ENCODE results near the gene CCER1. TPM values are rescaled to one million over a fixed set of nuclear protein-coding genes. Genes with fewer than 3 reads are reported as not detected.
A peak's percentile ranks its signal among the peaks of the same experiment; 100 is the strongest.

The CCER1 gene
- total RNA-seq, 2 donors from 2014 or later = not detected

- intact Hi-C loops (cut with DNase I) = loop anchor here in 1 of 2 donors (10.0 kb wide), 1 partner anchor 374 kb away; no protein-coding TSS in a partner anchor
- DNase-seq (no peak), ATAC-seq (no peak)
These were observed 15.9 kb upstream of the CCER1 start for GRCh38 chr12:90970911-90971310.

DNA sequence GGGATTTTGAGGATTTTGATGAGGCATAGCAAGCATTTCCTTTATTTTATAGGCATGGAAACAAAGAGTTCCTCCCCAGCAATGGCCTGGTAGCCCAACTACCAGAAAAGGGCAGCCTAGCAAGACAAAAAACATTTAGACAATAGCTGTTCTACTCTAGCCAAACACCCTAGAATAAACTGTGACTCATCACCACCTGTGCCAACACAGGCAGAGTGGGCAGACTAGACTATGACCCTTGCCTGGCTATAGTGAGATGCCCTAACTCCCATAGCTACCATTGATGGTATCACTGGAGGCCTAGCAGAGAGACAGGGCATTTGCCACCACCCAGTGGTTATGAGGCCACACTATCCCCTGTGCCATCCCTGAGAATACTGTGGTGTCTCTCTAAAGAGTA is 15.5 kb upstream of the CCER1 start:
- ATAC-seq (no peak), DNase-seq (no peak)
- intact Hi-C loops (cut with DNase I) = loop anchor here in 1 of 2 donors (10.0 kb wide), 1 partner anchor 374 kb away; no protein-coding TSS in a partner anchor

GRCh38 chr12:90969851-90970250 is 14.9 kb upstream of the CCER1 start:
- DNase-seq (no peak), ATAC-seq (no peak)
- intact Hi-C loops (cut with DNase I) = loop anchor here in 1 of 2 donors (10.0 kb wide), 1 partner anchor 375 kb away; no protein-coding TSS in a partner anchor

- no peak for ATAC-seq
- intact Hi-C loops (cut with DNase I) = no loop called here
These were observed 14.4 kb upstream of the CCER1 start for GRCh38 chr12:90969346-90969745.

GRCh38 chr12:90965204-90965603 is 10.2 kb upstream of the CCER1 start:
- no peak for DNase-seq
- intact Hi-C loops (cut with DNase I) = no loop called here
- no peak for ATAC-seq

More at GRCh38 chr12:90969346-90969745, 14.4 kb upstream of the CCER1 start:
- DNase-seq = no peak

- no peak for DNase-seq
- no peak for ATAC-seq
- intact Hi-C loops (cut with DNase I) = no loop called here
These were observed 9.6 kb upstream of the CCER1 start for GRCh38 chr12:90964616-90965015.

DNA sequence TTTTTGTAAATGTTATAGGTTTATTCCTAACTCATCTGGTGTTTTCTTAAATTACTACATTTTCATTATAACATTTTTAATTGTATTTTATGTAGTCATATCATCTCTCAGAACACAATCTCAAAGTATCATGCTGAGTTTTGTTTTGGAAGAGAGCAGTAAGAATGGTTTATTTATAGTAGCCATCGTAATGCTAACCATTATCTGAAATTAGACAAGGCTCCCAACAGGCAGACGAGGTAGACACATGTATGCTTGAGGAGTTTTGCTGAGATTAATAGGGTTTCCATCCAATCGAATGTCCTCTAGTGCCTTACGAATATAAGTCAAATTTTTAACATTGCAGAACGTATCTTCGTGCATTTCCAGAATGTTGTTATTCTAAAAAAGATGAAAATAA is 9.0 kb upstream of the CCER1 start:
- DNase-seq = no peak
- intact Hi-C loops (cut with DNase I) = no loop called here
- ATAC-seq = no peak

- intact Hi-C loops (cut with DNase I) = no loop called here
- ATAC-seq = no peak
- DNase-seq = no peak
These were observed 6.2 kb upstream of the CCER1 start for GRCh38 chr12:90961154-90961553.

DNA sequence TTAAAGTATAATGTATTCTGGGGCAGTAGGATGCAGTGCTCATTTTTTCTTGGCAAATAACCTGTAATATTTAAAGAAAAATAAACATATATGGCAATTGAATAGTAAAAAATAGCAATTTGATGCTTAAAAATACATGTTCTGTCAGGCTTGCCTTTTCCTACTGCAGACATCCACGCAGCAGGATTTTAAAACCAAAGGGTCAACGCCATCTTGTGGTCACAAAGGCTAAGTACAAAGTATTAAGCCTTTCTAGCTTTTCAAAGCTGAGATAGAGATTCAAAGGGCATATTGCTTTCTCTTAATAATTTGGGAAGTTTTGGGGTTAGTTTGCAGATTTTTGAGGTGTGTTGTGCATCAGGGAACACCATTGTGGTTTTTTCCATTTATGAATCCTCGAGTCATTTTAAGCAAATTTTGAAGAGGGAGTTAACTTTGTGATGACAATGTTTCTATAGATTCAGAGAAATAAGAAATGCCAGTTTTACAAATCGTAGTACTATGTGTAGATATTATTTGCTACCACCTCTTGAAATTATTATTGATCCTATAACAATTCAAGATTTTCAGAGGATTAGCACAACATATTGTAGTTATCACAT is 4.7 kb upstream of the CCER1 start:
- intact Hi-C loops (cut with DNase I) = no loop called here
- peak; percentile 63 to 69 for ATAC-seq
- no peak for DNase-seq

DNA sequence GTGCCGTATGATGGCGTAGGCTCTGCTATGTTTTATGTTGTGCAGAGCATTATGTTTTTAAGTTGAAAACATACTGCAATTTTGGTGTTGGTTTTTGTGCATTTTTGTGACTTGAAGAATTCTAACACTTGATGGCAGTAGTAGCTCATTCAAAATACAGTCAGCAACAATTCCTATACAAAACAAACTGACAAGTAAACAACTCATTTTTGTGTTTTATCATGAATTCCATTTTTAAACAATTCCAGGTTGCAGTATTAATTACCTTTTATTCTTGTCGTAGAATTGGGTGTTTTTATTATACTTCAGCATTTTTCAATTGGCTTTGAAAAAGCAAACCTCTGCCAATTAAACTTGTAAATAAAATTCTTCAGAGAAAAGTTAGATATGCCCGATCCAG is 4.1 kb upstream of the CCER1 start:
- no peak for DNase-seq
- no peak for ATAC-seq
- intact Hi-C loops (cut with DNase I) = no loop called here

- ATAC-seq (no peak), DNase-seq (no peak)
- intact Hi-C loops (cut with DNase I) = no loop called here
These were observed 3.4 kb upstream of the CCER1 start for GRCh38 chr12:90958347-90958746.

GRCh38 chr12:90954428-90954827 is 548 bp downstream of the CCER1 start:
- intact Hi-C loops (cut with DNase I) = no loop called here
- DNase-seq (no peak), ATAC-seq (no peak)

- intact Hi-C loops (cut with DNase I) = no loop called here
- DNase-seq (no peak), ATAC-seq (no peak)
These were observed 987 bp downstream of the CCER1 start for GRCh38 chr12:90953956-90954421.

- ATAC-seq (no peak), DNase-seq (no peak)
- intact Hi-C loops (cut with DNase I) = no loop called here
These were observed 3.4 kb downstream of the CCER1 start for GRCh38 chr12:90951432-90952105.

GRCh38 chr12:90947869-90948268 is 7.1 kb downstream of the CCER1 start:
- DNase-seq = no peak
- no peak for ATAC-seq
- intact Hi-C loops (cut with DNase I) = loop anchor here in 1 of 2 donors (10.0 kb wide), 1 partner anchor 1403 kb away; no protein-coding TSS in a partner anchor

GRCh38 chr12:90945070-90945649 is 9.8 kb downstream of the CCER1 start:
- ATAC-seq = no peak
- no peak for DNase-seq
- intact Hi-C loops (cut with DNase I) = loop anchor here in 1 of 2 donors (10.0 kb wide), 1 partner anchor 1400 kb away; no protein-coding TSS in a partner anchor

DNA sequence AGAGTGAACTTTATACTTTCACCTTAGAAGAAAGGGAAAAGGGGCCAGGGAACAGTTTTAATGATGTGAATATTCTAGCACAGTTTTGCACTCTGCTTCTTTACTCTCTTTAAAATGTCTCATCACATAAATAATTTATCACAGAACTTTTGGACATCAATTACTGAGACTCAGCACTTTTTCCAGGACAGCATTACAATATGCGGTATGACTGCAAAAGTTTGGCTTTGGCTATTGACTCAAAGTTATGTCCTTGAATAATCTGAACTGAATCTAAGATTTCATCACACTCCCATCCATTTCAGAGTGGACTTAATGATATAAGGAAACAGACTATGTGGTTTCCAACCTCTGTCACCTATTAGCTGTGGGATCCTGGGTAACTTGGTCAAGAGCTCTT is 11.7 kb downstream of the CCER1 start:
- intact Hi-C loops (cut with DNase I) = loop anchor here in 1 of 2 donors (10.0 kb wide), 1 partner anchor 1398 kb away; no protein-coding TSS in a partner anchor
- DNase-seq = no peak
- no peak for ATAC-seq

DNA sequence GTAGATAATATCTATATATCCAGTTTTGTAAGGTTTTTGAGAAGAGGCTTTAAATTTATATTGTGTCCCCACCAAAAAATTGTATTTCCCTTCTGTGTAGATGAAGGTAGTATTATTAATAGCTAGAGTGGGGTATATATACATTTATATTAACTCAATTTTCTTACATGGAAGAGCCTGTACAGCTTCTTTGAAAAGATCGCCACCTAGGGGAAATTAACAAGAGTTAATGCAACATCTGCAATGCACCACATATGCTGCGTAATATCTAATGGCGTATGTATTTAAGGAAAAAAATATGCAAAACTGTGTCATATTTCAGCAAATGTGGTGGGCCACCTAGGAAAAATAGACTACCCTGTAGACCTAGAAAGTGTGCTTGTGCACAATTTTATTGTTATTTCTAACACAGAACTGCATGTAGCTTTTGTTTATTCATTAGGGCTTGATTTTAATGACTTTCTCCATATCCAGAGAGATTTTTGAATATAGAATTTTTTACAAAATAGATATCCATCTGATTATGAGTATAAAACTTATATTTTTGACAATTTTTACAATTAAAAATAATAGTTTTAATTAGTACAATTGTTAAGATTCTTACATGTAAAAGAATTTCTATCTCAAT is 14.0 kb downstream of the CCER1 start:
- ATAC-seq = peak in 1 of 2 donors; percentile 31
- intact Hi-C loops (cut with DNase I) = loop anchor here in 1 of 2 donors (10.0 kb wide), 1 partner anchor 1396 kb away; no protein-coding TSS in a partner anchor

GRCh38 chr12:90939382-90939781 is 15.6 kb downstream of the CCER1 start:
- intact Hi-C loops (cut with DNase I) = no loop called here
- ATAC-seq = peak in 1 of 2 donors; percentile 16
- no peak for DNase-seq

More for the DNA sequence above, 14.0 kb downstream of the CCER1 start:
- no peak for DNase-seq

GRCh38 chr12:90938451-90938850 is 16.5 kb downstream of the CCER1 start:
- DNase-seq = no peak
- no peak for ATAC-seq
- intact Hi-C loops (cut with DNase I) = no loop called here

Measured in left cardiac atrium (tissue), 4 donors.